Eye (tissue), 1 donor: ENCODE results near the gene MINDY1.

Source experiments
- DNase-seq: peaks from one replicate; pipeline ENCODE4 v3.0.0-alpha.2; 2015

The MINDY1 gene, protein sequence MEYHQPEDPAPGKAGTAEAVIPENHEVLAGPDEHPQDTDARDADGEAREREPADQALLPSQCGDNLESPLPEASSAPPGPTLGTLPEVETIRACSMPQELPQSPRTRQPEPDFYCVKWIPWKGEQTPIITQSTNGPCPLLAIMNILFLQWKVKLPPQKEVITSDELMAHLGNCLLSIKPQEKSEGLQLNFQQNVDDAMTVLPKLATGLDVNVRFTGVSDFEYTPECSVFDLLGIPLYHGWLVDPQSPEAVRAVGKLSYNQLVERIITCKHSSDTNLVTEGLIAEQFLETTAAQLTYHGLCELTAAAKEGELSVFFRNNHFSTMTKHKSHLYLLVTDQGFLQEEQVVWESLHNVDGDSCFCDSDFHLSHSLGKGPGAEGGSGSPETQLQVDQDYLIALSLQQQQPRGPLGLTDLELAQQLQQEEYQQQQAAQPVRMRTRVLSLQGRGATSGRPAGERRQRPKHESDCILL

DNA sequence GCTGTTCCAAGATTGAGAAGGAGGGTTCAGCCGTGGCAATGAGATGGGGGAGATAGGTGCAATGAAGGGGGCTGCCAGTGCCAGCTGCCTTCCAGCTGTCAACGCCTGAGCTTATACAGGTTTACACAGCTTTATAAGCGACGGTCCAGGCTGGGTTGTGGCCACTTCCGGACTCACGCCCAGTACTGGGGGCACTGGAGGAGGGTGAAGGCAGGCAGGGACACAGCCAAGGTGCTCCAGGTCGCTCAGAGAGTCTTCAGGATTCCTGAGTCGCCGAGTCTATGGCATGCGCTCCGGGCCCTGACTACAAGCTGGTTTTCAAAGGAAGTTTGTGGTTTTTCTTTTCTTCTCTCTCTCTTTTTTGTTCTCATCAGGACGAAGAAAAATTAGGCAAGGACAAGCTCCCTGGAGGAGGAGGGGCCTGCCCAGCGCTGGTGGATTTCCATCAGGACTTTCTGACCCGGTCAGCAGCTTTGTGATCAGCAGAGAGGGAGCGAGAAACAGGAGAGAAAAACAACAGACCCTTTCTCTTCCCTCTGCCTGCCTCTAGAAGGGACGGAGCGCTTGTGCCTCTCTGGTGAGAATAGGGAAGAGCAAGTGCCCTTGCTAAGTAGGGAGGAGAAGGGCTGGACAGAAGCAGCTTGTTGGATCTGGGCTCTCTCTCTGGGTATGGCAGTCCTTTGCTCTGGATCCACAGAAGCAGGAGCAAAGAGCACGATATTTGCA, at the start of gene MINDY1:
MINDY1 (minus strand) TSS at position 576 of the 726 bp plus-strand sequence. CDS start 4,285 bp downstream, outside the sequence.
- peak; percentile 93 for DNase-seq

DNA sequence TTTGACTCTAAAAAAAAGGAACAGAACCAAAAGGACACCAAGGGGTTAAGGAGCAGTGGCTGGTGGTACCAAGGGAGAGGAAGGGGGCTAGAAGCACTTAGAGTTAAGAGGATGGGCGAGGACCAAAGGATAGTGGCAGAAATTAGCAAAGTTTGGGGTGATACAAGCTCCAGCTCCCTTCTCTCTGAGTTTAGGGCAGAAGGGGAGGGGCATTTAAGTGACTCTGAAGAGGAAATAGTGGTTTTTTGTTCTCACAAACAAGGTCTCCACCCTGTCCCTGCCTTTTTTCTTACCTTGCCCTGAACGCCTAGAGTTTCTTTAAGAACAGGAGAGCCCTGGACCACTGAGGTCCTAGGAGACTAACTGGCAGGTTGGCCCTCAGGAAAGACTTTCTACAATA, 49.4 kb upstream of the MINDY1 start:
- no peak for DNase-seq

- DNase-seq, result no peak
Observed at GRCh38 chr1:151055581-151055980, 48.9 kb upstream of the MINDY1 start.

DNA sequence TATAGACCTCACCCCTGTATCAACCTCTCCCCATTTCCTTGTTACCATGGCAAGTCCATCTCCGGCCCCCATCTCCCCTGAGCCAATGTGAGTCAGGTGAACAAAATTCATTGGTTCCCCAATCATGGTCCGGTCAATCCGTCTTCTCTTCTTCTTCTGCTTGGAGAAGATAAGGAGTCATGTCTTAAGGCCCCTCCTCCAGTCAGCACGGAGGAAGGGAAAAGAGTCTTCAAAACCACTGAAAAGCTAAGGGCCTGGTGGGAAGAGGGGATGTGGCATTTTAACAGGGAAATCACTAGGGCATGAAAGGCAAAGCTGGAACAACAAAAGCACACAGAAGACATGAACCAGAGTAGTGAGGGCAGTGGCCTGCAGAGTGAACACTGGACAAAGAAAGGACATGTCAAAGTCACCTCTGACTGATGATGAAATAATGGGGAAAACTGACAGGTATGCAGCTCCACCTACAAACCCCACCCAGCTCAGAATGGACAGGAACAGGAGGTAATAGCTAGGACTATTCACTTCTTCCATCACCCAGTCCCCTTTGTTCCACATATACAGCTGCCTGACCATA, 48.4 kb upstream of the MINDY1 start:
- no peak for DNase-seq

DNA sequence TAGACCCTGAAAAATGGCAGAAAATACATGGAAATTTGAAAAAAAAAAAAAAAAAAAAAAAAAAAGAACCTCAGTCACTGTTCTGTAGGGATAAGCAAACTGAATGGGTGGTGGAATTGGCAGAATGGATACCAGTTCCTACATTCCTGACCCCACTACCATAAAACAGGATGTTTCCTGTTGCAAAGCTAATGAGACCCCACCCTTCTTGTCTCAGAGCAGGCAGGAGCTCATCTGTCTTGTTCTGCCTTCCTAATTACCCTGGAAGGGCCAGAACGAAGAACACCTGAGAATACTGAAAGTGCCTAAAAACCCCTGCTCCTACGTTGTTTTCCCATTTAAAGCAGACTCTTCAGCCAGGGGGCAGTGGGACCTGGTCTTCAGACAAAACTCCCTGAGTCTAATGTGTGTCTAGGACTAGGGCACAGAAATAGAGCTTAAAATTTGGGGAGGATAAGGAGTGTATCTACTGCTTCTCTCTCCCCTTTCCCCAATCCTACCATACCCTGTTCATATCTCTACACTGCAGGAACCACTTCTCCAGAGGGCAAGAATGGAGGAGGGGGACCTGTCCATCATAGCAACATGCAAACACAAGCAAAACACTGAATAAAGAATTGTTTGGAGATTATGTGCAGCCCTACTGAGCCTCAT, 44.8 kb upstream of the MINDY1 start:
- DNase-seq, result no peak

- DNase-seq, result no peak
Observed at GRCh38 chr1:151050051-151050688, 43.5 kb upstream of the MINDY1 start.

- no peak for DNase-seq
Observed at GRCh38 chr1:151049458-151049857, 42.8 kb upstream of the MINDY1 start.

- DNase-seq, result no peak
Observed at GRCh38 chr1:151048645-151049032, 41.9 kb upstream of the MINDY1 start.

DNA sequence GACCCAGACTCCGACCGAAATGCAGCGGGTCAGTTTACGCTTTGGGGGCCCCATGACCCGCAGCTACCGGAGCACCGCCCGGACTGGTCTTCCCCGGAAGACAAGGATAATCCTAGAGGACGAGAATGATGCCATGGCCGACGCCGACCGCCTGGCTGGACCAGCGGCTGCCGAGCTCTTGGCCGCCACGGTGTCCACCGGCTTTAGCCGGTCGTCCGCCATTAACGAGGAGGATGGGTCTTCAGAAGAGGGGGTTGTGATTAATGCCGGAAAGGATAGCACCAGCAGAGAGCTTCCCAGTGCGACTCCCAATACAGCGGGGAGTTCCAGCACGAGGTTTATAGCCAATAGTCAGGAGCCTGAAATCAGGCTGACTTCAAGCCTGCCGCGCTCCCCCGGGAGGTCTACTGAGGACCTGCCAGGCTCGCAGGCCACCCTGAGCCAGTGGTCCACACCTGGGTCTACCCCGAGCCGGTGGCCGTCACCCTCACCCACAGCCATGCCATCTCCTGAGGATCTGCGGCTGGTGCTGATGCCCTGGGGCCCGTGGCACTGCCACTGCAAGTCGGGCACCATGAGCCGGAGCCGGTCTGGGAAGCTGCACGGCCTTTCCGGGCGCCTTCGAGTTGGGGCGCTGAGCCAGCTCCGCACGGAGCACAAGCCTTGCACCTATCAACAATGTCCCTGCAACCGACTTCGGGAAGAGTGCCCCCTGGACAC, 41.4 kb upstream of the MINDY1 start:
- peak; percentile 90 for DNase-seq

GRCh38 chr1:151047591-151047924, 40.9 kb upstream of the MINDY1 start, which contains the start of gene C1orf56:
TSS of gene C1orf56 (plus strand) at chr1:151047751. CDS start at chr1:151047848, 97 bp downstream.
- peak; percentile 89 for DNase-seq

GRCh38 chr1:151043163-151043562, 36.5 kb upstream of the MINDY1 start:
- no peak for DNase-seq

- DNase-seq, result no peak
Observed at GRCh38 chr1:151039521-151039920, 32.8 kb upstream of the MINDY1 start.

GRCh38 chr1:151037032-151037431, 30.3 kb upstream of the MINDY1 start:
- DNase-seq, result no peak

- DNase-seq, result no peak
Observed at GRCh38 chr1:151036356-151036755, 29.7 kb upstream of the MINDY1 start, which contains the start of gene BNIPL. TSS of gene BNIPL (plus strand) at chr1:151036586. CDS start at chr1:151036726, 140 bp downstream.

- no peak for DNase-seq
Observed at GRCh38 chr1:151035167-151035566, 28.5 kb upstream of the MINDY1 start.

GRCh38 chr1:151032164-151032563, 25.5 kb upstream of the MINDY1 start:
- DNase-seq, result no peak

DNA sequence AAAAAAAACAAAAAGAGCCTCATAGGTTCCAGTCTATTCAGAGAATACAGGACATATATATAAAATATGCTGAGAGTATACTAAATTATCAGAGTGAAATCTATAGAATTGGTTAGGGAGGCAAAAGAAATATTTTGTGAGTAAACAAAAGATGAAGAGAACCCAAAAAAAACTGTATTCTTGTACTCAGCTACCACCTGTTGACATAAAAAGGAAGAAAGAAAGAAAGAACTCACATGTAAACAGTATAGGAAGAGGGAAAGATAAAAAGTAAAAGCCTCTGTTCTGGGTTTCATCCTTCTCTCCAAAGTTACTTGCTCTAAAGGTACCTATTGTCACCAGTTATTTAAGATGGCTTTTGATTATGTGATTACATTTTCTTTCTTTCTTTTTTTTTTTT, 19.8 kb upstream of the MINDY1 start:
- DNase-seq, result no peak

GRCh38 chr1:151024540-151025146, 17.9 kb upstream of the MINDY1 start:
- peak; percentile 79 for DNase-seq

- no peak for DNase-seq
Observed at GRCh38 chr1:151013518-151013917, 6.8 kb upstream of the MINDY1 start.

GRCh38 chr1:151012684-151013471, 6.2 kb upstream of the MINDY1 start:
- DNase-seq, result no peak
